Gastrocnemius medialis (tissue), 4 donors: Measurements from ENCODE around the gene GNPDA2.

Experiments used
- POLR2A ChIP-seq, 2 donors: fragments of 450-650 bp; IDR thresholded peaks; one replicate each; pipeline ENCODE4 v1.6.1; 2017; ENCODE audit warnings: antibody characterized with exemption in 2 of 2, mild to moderate bottlenecking in 2 of 2, moderate library complexity in 2 of 2
- TF ChIP-seq, protein P1 (sequence below), 5 experiments: fragments of 450-650 bp in 3 of 5; fragments of 200-600 bp in 2 of 5; sonication (generic) in 2 of 5; IDR thresholded peaks in 4 of 5; conservative IDR thresholded peaks in 1 of 5; 1 replicate in 4 of 5; 2 replicates in 1 of 5; pipeline ENCODE4 v1.5.1; 2016 to 2019; ENCODE audit warnings: antibody characterized with exemption in 5 of 5, mild to moderate bottlenecking in 3 of 5, moderate library complexity in 3 of 5

DNA sequence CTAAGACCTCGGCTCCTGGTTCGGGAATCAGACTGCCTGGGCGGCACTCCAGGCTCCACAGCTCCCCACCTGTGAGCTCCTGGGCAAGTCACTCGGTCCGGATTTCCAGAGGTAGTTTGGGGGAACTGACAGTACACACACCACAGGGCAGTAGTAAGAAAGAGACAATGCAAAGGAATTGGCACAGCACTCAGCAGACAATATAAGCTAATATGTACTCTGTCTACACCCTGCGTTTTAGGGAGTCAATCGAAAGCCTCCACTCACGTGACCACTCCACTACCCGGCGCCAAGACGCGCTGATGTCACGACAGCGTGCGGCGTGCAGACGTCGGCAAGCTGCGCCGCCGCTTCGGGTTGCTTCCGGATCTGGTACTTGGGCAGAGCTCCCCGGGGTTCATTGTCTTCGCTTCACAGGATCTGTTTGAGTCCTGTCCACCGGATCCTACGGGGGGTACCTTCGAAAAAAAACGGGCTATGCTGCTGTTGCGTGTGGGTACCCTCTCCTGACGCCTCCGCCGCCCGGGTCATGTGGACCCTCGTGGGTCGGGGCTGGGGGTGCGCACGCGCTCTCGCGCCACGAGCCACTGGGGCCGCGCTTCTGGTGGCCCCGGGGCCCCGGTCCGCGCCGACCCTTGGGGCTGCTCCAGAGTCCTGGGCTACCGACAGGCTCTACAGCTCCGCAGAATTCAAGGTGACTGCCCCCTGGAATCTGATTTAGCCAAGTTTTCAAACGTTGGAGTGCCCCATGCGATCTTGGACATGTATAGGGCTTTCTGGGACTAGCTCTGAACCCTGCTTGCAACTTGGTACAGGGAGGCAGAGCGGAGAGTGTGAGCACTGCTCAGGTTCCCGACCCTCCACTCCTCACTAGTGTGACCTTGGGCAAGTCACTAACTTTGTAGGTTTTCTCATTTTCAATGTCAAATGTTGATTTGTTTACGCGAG is 48.0 kb downstream of the GNPDA2 start, which contains the start of gene GUF1:
- TF ChIP-seq, protein P1, sequence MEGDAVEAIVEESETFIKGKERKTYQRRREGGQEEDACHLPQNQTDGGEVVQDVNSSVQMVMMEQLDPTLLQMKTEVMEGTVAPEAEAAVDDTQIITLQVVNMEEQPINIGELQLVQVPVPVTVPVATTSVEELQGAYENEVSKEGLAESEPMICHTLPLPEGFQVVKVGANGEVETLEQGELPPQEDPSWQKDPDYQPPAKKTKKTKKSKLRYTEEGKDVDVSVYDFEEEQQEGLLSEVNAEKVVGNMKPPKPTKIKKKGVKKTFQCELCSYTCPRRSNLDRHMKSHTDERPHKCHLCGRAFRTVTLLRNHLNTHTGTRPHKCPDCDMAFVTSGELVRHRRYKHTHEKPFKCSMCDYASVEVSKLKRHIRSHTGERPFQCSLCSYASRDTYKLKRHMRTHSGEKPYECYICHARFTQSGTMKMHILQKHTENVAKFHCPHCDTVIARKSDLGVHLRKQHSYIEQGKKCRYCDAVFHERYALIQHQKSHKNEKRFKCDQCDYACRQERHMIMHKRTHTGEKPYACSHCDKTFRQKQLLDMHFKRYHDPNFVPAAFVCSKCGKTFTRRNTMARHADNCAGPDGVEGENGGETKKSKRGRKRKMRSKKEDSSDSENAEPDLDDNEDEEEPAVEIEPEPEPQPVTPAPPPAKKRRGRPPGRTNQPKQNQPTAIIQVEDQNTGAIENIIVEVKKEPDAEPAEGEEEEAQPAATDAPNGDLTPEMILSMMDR (IDR thresholded peaks at IDR 0.05 in 4 of 5, conservative IDR thresholded peaks at IDR 0.05 in 1 of 5): peak in 2 of 5 experiments; percentile 15 to 43
- peak; percentile 63 to 64 for TF ChIP-seq POLR2A (IDR thresholded peaks at IDR 0.05)
